HCT116 (cell line): ENCODE data around the gene LRIG1.

ENCODE experiments used
- CTCF ChIP-seq, 3 experiments: fragments of 200-600 bp in 1 of 3; sonication (generic) in 1 of 3; IDR thresholded peaks in 2 of 3; conservative IDR thresholded peaks in 1 of 3; 2 replicates each; pipeline ENCODE4 v1.5.1; 2012 to 2017; ENCODE audit warnings: low read depth in 2 of 3, low read length in 2 of 3, antibody characterized with exemption in 1 of 3, borderline replicate concordance in 1 of 3, control low read depth in 1 of 3, mild to moderate bottlenecking in 1 of 3, mixed read lengths in 1 of 3, mixed run types in 1 of 3, moderate library complexity in 1 of 3; ENCODE audit not compliant: insufficient read depth in 1 of 3
- EZH2 ChIP-seq: fragments of 200-600 bp; sonication (generic); IDR thresholded peaks from 2 replicates; pipeline ENCODE4 v1.6.1; 2017; ENCODE audit warnings: antibody characterized with exemption, mixed run types
- EZH2phosphoT487 ChIP-seq: fragments of 200-600 bp; IDR thresholded peaks from 2 replicates; pipeline ENCODE4 v1.6.1; 2018; ENCODE audit warnings: antibody characterized with exemption, borderline replicate concordance
- POLR2A ChIP-seq: IDR thresholded peaks from 2 replicates; pipeline ENCODE4 v1.7.0; 2011; ENCODE audit warnings: borderline replicate concordance; ENCODE audit not compliant: insufficient read depth, insufficient read length; ENCODE audit errors: extremely low read depth
- SRF ChIP-seq: IDR thresholded peaks from 2 replicates; pipeline ENCODE4 v1.6.1; 2012; ENCODE audit warnings: low read depth

DNA sequence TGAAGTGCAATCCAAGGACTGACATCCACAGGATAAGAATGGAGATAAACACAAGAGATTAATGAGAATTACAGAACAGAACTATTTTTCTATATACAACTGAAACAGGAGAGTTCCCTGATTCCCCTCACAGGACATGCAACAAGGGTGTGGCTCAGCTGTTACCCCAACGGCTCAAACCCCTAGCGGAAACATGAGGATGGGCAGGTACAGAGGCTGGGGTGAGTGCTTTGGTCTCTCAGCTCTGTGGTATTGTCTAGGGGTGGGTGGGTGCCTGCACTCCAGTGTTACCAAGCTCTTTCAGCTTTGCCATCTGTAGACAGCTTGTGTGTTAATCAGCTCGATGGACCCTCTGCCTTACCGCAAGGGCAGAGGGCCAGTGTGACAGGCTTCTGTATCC is 17.8 kb upstream of the LRIG1 start:
- TF ChIP-seq SRF (no peak), CTCF (IDR thresholded peaks at IDR 0.05 in 2 of 3, conservative IDR thresholded peaks at IDR 0.05 in 1 of 3; ENCODE audit: borderline replicate concordance in 1 of 3, insufficient read depth in 1 of 3, low read depth in 2 of 3, low read length in 2 of 3) (no peak), POLR2A (no peak), EZH2 (no peak), EZH2phosphoT487 (no peak)
